ENCODE data around the gene METTL17. TPM values are rescaled to one million over a fixed set of nuclear protein-coding genes. Genes with fewer than 3 reads are reported as not detected.

The METTL17 gene
- total and polyA plus RNA-seq, 7 experiments from 2014 or later = 41.7 to 129 (median 91.7) TPM

DNA sequence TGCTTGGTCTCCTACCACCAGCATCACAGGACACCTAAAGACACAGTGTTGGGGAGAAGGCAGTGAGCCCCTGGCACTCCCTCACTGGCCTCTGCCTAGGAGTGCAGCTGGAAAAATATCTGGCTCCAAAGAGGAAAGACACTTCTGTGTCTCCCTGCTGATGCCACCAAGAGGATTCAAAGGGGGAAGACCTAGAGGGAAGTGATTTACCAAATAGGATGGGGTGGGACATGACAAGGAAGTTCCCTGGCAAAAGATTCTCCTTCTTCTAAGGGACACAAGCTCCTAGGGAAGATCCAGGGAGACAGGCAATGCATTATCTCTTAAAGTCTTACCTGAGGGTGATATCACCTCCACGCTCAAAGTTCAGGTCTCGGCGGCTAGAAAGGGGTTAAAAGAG is 29.0 kb downstream of the METTL17 start:
- Histone ChIP-seq H3K4me3 (ENCODE audit: low read length) (no peak overlapping the region), H3K27ac (ENCODE audit: low read depth, low read length) (no peak overlapping the region), H3K36me3 (ENCODE audit: control insufficient read depth in 2 of 3, insufficient read depth in 3 of 3, low read length in 3 of 3) (peaks cover 0 to 42% (median 4%) of the 10 kb centered on the region in 3 experiments), H3K4me1 (ENCODE audit: control insufficient read depth in 2 of 2, insufficient read depth in 2 of 2, low read length in 2 of 2) (peaks cover 3 to 6% of the 10 kb centered on the region in 2 donors), H3K9me3 (ENCODE audit: control insufficient read depth in 2 of 3, low read length in 3 of 3) (no peaks in the 10 kb centered on the region), H3K27me3 (ENCODE audit: control insufficient read depth in 2 of 2, insufficient read depth in 2 of 2, low read length in 2 of 2) (no peaks in the 10 kb centered on the region)
- DNase-seq = no peak
- ATAC-seq = no peak
- POLR2A ChIA-PET = no interaction called here
- Mint-ChIP-seq H3K27me3 (peaks cover 0 to 29% (median 0%) of the 10 kb centered on the region in 5 donors), H3K9me3 (no peaks in the 10 kb centered on the region), H3K4me1 (peaks cover 6 to 22% (median 15%) of the 10 kb centered on the region in 7 donors), H3K27ac (peak overlapping the region in 1 of 9 donors; percentile 67), H3K4me3 (no peak overlapping the region), H3K36me3 (peaks cover 0 to 39% (median 19%) of the 10 kb centered on the region in 5 donors)
- CTCF ChIA-PET = interaction anchor here (0.8 to 12.0 kb wide), 5 partner anchors 14 to 88 kb away, joined by 4 to 178 read pairs (median 132); partner anchors contain the start of genes RNASE13, RNASE7 and TPPP2
- intact Hi-C loops (cut with micrococcal nuclease) = no loop called here

DNA sequence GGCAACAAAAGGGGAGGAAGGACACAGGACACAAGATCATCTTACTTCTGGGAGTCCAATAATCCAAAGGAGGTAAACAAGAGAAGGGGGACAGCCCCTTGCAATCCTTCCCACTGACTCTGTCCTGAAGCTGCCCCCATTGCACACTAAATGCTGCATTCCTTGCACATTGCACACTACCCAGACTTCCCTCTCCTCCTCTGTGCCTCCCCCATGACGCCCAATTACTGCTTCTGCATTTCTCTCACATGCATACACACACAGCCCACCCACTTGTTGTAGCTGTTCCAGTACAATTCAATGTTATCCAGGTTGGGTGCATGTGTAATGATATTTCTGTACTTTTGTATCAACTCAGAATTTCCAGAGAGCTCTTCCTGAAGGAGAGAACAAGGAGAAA is 29.6 kb downstream of the METTL17 start:
- Histone ChIP-seq H3K27me3 (ENCODE audit: control insufficient read depth in 2 of 2, insufficient read depth in 2 of 2, low read length in 2 of 2) (no peaks in the 10 kb centered on the region), H3K27ac (ENCODE audit: low read depth, low read length) (no peak overlapping the region), H3K36me3 (ENCODE audit: control insufficient read depth in 2 of 3, insufficient read depth in 3 of 3, low read length in 3 of 3) (peaks cover 0 to 42% (median 4%) of the 10 kb centered on the region in 3 experiments), H3K4me3 (ENCODE audit: low read length) (no peak overlapping the region), H3K4me1 (ENCODE audit: control insufficient read depth in 2 of 2, insufficient read depth in 2 of 2, low read length in 2 of 2) (peaks cover 7 to 12% of the 10 kb centered on the region in 2 donors), H3K9me3 (ENCODE audit: control insufficient read depth in 2 of 3, low read length in 3 of 3) (no peaks in the 10 kb centered on the region)
- intact Hi-C loops (cut with micrococcal nuclease) = no loop called here
- Mint-ChIP-seq H3K27me3 (peaks cover 0 to 31% (median 0%) of the 10 kb centered on the region in 5 donors), H3K4me1 (peaks cover 7 to 28% (median 21%) of the 10 kb centered on the region in 7 donors), H3K27ac (no peak overlapping the region), H3K36me3 (peaks cover 0 to 39% (median 19%) of the 10 kb centered on the region in 5 donors), H3K4me3 (no peak overlapping the region), H3K9me3 (no peaks in the 10 kb centered on the region)
- ChIA-PET CTCF (interaction anchor here (0.8 to 12.0 kb wide), 6 partner anchors 13 to 87 kb away, joined by 4 to 178 read pairs (median 116); partner anchors contain the start of genes RNASE13, RNASE7 and TPPP2), POLR2A (no interaction called here)
- DNase-seq (no peak), ATAC-seq (no peak)

DNA sequence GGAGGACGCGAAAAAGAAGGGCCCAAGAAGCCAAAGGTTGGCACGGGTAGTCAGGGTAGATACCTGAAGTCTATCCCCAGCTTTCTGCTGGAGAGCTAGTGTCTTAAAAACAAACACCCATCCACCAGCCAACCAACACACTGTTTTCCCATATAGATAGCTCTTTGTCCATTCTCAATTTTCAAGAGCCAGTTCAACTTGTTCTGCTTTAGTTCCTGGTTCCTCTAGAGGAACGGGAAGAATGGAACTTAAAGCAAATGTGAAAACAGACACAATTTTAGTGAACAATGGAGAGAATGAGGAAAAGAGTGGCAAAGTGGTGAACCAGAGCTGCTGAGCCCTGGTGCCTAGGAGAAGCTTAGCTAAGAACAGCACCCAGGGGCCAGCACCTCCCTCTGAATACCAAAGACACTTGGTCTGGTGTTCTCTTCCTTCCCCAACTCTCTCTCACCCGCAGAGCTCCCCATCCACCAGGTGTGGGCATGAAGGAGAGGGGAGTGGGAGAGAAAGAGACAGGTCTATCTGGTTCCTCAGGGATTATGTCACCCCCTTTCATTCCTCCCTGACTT is 31.3 kb downstream of the METTL17 start:
- no peak overlapping the region for H3K27ac Mint-ChIP-seq
- ATAC-seq = no peak
- peaks cover 7 to 31% (median 23%) of the 10 kb centered on the region in 7 donors for H3K4me1 Mint-ChIP-seq
- Histone ChIP-seq H3K27ac (ENCODE audit: low read depth, low read length) (no peak overlapping the region), H3K4me3 (ENCODE audit: low read length) (no peak overlapping the region), H3K27me3 (ENCODE audit: control insufficient read depth in 2 of 2, insufficient read depth in 2 of 2, low read length in 2 of 2) (no peaks in the 10 kb centered on the region), H3K36me3 (ENCODE audit: control insufficient read depth in 2 of 3, insufficient read depth in 3 of 3, low read length in 3 of 3) (peaks cover 0 to 42% (median 4%) of the 10 kb centered on the region in 3 experiments), H3K4me1 (ENCODE audit: control insufficient read depth in 2 of 2, insufficient read depth in 2 of 2, low read length in 2 of 2) (peaks cover 7 to 13% of the 10 kb centered on the region in 2 donors), H3K9me3 (ENCODE audit: control insufficient read depth in 2 of 3, low read length in 3 of 3) (no peaks in the 10 kb centered on the region)
- intact Hi-C loops (cut with micrococcal nuclease) = no loop called here
- H3K27me3 Mint-ChIP-seq = peaks cover 0 to 37% (median 0%) of the 10 kb centered on the region in 5 donors
- DNase-seq = no peak
- ChIA-PET POLR2A (interaction anchor here (0.6 kb wide), 1 partner anchor 35 kb away, joined by 7 read pairs; no protein-coding TSS in a partner anchor), CTCF (interaction anchor here (1.9 to 12.0 kb wide), 2 partner anchors 15 to 19 kb away, joined by 5 to 178 read pairs; partner anchors contain the start of gene RNASE7)
- H3K36me3 Mint-ChIP-seq = peaks cover 0 to 39% (median 19%) of the 10 kb centered on the region in 5 donors
- peak overlapping the region in 2 of 10 donors; percentile 37 to 41 for H3K4me3 Mint-ChIP-seq
- no peaks in the 10 kb centered on the region for H3K9me3 Mint-ChIP-seq

DNA sequence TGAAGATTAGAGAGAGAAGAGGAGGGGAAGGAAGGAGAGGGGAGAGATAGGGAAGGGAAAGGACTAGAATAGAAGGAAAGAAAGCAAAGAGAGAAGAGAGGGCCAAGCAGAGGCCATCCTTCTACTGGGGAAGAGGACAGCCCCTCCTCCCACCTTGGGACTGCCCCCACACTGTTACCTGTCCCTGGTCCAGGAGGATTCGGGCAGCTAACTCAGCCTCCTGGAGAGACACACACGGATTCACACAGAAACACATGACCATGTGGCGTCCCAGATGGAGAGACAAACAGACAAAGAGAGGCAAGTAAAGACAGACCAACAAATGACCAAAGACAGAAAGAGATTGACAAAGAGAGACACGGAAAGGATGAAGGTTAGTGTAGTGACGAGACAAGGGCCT is 32.9 kb downstream of the METTL17 start:
- Histone ChIP-seq H3K27me3 (ENCODE audit: control insufficient read depth in 2 of 2, insufficient read depth in 2 of 2, low read length in 2 of 2) (no peaks in the 10 kb centered on the region), H3K36me3 (ENCODE audit: control insufficient read depth in 2 of 3, insufficient read depth in 3 of 3, low read length in 3 of 3) (peaks cover 0 to 38% (median 4%) of the 10 kb centered on the region in 3 experiments), H3K9me3 (ENCODE audit: control insufficient read depth in 2 of 3, low read length in 3 of 3) (no peaks in the 10 kb centered on the region), H3K4me3 (ENCODE audit: low read length) (no peak overlapping the region), H3K4me1 (ENCODE audit: control insufficient read depth in 2 of 2, insufficient read depth in 2 of 2, low read length in 2 of 2) (peaks cover 7 to 13% of the 10 kb centered on the region in 2 donors), H3K27ac (ENCODE audit: low read depth, low read length) (no peak overlapping the region)
- Mint-ChIP-seq H3K36me3 (peaks cover 0 to 28% (median 11%) of the 10 kb centered on the region in 5 donors), H3K27ac (peak overlapping the region in 4 of 9 donors; percentile 24 to 68 (median 50)), H3K27me3 (peaks cover 0 to 47% (median 0%) of the 10 kb centered on the region in 5 donors), H3K4me1 (peaks cover 7 to 31% (median 23%) of the 10 kb centered on the region in 7 donors), H3K4me3 (peak overlapping the region; percentile 4 to 94 (median 70)), H3K9me3 (no peaks in the 10 kb centered on the region)
- ATAC-seq (no peak), DNase-seq (no peak)
- POLR2A ChIA-PET = interaction anchor here (1.2 to 1.3 kb wide), 3 partner anchors 8 to 81 kb away, joined by 3 to 5 read pairs (median 4); no protein-coding TSS in a partner anchor
- intact Hi-C loops (cut with micrococcal nuclease) = no loop called here
- CTCF ChIA-PET = interaction anchor here (1.1 to 1.7 kb wide), 2 partner anchors 8 to 13 kb away, joined by 3 to 10 read pairs; no protein-coding TSS in a partner anchor

DNA sequence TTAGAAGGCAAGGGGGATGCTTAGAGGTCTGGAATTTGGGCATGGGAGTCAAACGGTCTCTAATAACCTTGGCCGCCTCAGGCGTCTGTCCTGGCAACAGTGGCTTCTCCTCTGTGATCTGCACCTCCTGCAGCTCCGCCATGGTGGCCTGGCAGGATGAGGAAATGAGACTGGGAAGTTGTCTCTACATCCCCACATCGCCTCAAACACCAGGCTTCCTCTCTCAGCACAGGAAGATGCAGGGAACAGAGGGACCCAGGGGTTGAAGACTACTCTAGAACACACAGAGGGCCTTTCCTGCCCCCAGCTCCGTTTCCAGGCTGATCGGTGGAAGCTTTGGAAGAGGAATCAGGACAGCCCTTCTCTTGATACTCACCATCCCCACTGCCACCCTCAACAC is 33.4 kb downstream of the METTL17 start:
- Mint-ChIP-seq H3K4me3 (peak overlapping the region in 9 of 10 donors; percentile 59 to 97 (median 91)), H3K27me3 (peaks cover 0 to 47% (median 0%) of the 10 kb centered on the region in 5 donors), H3K36me3 (peaks cover 0 to 28% (median 11%) of the 10 kb centered on the region in 5 donors), H3K4me1 (peaks cover 7 to 31% (median 23%) of the 10 kb centered on the region in 7 donors), H3K9me3 (no peaks in the 10 kb centered on the region), H3K27ac (peak overlapping the region in 4 of 9 donors; percentile 24 to 68 (median 50))
- Histone ChIP-seq H3K36me3 (ENCODE audit: control insufficient read depth in 2 of 3, insufficient read depth in 3 of 3, low read length in 3 of 3) (peaks cover 0 to 33% (median 4%) of the 10 kb centered on the region in 3 experiments), H3K9me3 (ENCODE audit: control insufficient read depth in 2 of 3, low read length in 3 of 3) (no peaks in the 10 kb centered on the region), H3K27me3 (ENCODE audit: control insufficient read depth in 2 of 2, insufficient read depth in 2 of 2, low read length in 2 of 2) (no peaks in the 10 kb centered on the region), H3K4me1 (ENCODE audit: control insufficient read depth in 2 of 2, insufficient read depth in 2 of 2, low read length in 2 of 2) (peaks cover 7 to 13% of the 10 kb centered on the region in 2 donors), H3K27ac (ENCODE audit: low read depth, low read length) (no peak overlapping the region), H3K4me3 (ENCODE audit: low read length) (no peak overlapping the region)
- ATAC-seq (no peak), DNase-seq (no peak)
- CTCF ChIA-PET = interaction anchor here (1.1 to 1.7 kb wide), 2 partner anchors 9 to 12 kb away, joined by 3 to 10 read pairs; no protein-coding TSS in a partner anchor
- intact Hi-C loops (cut with micrococcal nuclease) = no loop called here
- POLR2A ChIA-PET = interaction anchor here (1.2 to 1.3 kb wide), 3 partner anchors 9 to 80 kb away, joined by 3 to 5 read pairs (median 4); no protein-coding TSS in a partner anchor

DNA sequence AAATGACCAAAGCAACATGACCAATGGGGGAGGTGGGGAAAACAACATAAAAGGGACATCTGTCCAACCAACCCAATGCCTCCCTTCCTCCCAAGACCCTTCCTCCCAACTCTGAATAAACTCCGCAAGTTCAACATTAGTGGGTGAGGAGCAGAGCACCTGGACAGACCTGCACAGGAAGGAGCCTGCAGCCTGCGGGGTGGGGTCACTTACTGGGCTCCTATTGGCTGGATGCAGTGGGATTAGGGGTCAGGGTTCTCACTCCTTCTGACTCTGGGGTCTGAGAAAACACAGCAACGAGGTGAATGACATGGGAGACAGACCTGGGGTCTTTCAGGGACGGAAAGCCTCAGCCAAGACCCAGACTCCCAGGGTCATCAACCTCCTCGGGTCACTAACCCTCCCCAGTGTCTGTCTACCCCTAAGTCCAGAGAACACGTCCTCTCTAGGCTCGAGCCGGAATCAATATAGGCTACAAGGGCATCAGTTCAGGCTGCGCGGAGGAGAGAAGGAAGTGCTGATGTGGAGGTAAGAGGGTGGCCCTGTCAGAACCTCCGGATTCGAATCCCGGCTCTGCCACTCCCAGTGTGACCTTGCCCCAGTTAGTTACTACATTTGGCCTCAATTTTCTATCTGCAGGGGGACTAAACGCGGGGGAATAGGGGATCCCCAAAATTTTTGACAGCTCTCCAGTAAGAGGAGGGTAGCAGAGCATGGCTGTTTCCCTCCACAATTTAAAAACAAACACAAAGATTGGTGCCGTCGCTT is 34.2 kb downstream of the METTL17 start:
- Mint-ChIP-seq H3K27me3 (peaks cover 0 to 47% (median 0%) of the 10 kb centered on the region in 5 donors), H3K36me3 (peaks cover 0 to 21% (median 7%) of the 10 kb centered on the region in 5 donors), H3K9me3 (no peaks in the 10 kb centered on the region), H3K27ac (peak overlapping the region in 8 of 9 donors; percentile 66 to 86 (median 75)), H3K4me3 (peak overlapping the region; percentile 84 to 97 (median 92)), H3K4me1 (peaks cover 7 to 31% (median 23%) of the 10 kb centered on the region in 7 donors)
- POLR2A ChIA-PET = interaction anchor here (0.6 to 1.3 kb wide), 6 partner anchors 9 to 342 kb away, joined by 3 to 5 read pairs (median 4); no protein-coding TSS in a partner anchor
- H3K27me3 ChIP-seq (ENCODE audit: control insufficient read depth in 2 of 2, insufficient read depth in 2 of 2, low read length in 2 of 2) = no peaks in the 10 kb centered on the region
- peak overlapping the region; percentile 70 for H3K27ac ChIP-seq (ENCODE audit: low read depth, low read length)
- H3K36me3 ChIP-seq (ENCODE audit: control insufficient read depth in 2 of 3, insufficient read depth in 3 of 3, low read length in 3 of 3) = peaks cover 0 to 25% (median 4%) of the 10 kb centered on the region in 3 experiments
- peaks cover 7 to 13% of the 10 kb centered on the region in 2 donors for H3K4me1 ChIP-seq (ENCODE audit: control insufficient read depth in 2 of 2, insufficient read depth in 2 of 2, low read length in 2 of 2)
- no peaks in the 10 kb centered on the region for H3K9me3 ChIP-seq (ENCODE audit: control insufficient read depth in 2 of 3, low read length in 3 of 3)
- peak; percentile 1 for ATAC-seq
- intact Hi-C loops (cut with micrococcal nuclease) = loop anchor here (2.0 kb wide), 2 partner anchors 33 to 45 kb away; no protein-coding TSS in a partner anchor
- CTCF ChIA-PET = interaction anchor here (1.7 kb wide), 1 partner anchor 10 kb away, joined by 10 read pairs; no protein-coding TSS in a partner anchor
- peak in 5 of 9 donors; percentile 16 to 25 (median 24) for DNase-seq
- H3K4me3 ChIP-seq (ENCODE audit: low read length) = peak overlapping the region; percentile 70

Data from naive thymus-derived CD4-positive, alpha-beta T cell (primary cell).